ENCODE data around the gene FAM171A1. TPM values are rescaled to one million over a fixed set of nuclear protein-coding genes. Genes with fewer than 3 reads are reported as not detected.

Gene FAM171A1
- total and polyA plus RNA-seq, 4 donors: 28.7 to 74.9 (median 56.4) TPM

DNA sequence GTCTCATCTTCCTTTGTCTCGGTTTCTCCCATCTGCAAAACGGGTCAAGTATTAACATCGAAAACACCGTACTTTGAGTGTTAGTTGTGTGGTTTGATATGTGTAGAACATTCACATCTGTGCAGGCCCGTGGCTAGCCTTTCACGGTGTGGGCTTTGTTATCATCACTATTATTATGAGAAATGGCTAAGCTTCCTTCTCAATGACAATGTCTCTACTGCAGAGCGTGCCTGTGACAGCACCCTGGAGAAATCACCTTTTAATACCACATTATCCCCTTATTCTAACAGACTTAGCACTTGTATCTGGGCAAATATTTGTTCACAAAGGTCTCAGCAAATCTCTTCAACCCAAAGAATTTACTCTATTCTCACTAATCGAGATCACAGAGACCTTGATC is 55.8 kb downstream of the FAM171A1 start:
- Histone ChIP-seq H3K4me1 (ENCODE audit: control insufficient read depth, insufficient read depth, low read length) (peaks cover 31% of the 10 kb centered on the region), H3K27ac (ENCODE audit: low read depth, low read length) (no peak overlapping the region), H3K36me3 (ENCODE audit: control insufficient read depth, insufficient read depth, low read length) (peaks cover 3% of the 10 kb centered on the region), H3K4me3 (ENCODE audit: low read depth, low read length) (no peak overlapping the region), H3K9me3 (ENCODE audit: control insufficient read depth, insufficient read depth, low read length) (no peaks in the 10 kb centered on the region), H3K27me3 (ENCODE audit: control insufficient read depth, insufficient read depth, low read length) (no peaks in the 10 kb centered on the region)
- DNase-seq (ENCODE audit: low read depth in 4 of 6, low spot score in 6 of 6): no peak
- 95% methylated on average over 2 of the region's 8 CpGs for WGBS (ENCODE audit: insufficient coverage)

DNA sequence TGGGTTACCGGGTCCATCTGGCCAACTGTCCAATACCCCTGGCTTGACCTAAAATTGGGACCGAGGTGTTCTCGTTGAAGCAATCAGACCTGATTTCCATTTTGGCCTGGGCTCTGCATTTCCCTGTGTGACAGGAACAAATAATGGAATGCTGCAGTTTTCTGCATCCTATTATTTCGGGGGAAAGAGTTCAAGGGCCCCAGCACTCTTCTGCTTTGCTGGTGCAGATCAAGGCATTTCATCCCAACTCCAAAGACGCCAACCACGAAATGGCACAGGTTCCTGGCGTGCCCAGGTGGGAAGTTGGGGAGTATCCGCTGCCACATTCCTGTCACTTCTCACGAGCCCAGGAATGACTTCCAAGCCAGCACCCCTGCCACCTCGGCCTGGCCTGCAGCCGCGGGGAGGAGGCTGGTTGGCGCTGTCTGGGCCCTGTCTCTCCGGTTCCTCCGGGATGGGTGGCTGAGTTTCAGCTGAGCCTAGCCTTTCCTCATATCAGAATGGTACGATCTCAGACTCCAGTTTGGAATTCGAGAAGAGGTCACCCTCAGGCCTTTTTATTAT is 56.5 kb downstream of the FAM171A1 start:
- Histone ChIP-seq H3K4me1 (ENCODE audit: control insufficient read depth, insufficient read depth, low read length) (peaks cover 31% of the 10 kb centered on the region), H3K4me3 (ENCODE audit: low read depth, low read length) (no peak overlapping the region)

DNA sequence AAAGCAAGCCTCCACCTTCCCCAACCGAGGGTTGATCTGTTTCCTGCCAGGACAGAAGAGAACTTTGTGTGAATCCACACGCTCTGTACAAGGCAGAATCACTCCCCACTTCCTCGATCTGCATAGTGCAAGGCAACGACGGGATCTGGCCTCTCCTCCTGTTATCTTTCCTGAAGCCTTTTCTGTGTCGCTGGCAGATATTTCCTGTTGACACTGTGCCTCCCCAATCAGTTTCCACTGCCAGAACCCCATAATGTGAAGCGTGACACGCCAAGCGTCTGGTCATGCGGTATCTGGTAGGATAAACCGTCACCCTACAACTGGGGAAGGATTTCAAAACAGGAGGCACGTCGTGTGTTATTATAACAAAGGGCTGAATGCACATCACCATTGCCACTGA is 57.2 kb downstream of the FAM171A1 start:
- H3K4me1 ChIP-seq (ENCODE audit: control insufficient read depth, insufficient read depth, low read length): peaks cover 31% of the 10 kb centered on the region
- H3K36me3 ChIP-seq (ENCODE audit: control insufficient read depth, insufficient read depth, low read length): peaks cover 6% of the 10 kb centered on the region
- peak in 2 of 6 donors; percentile 57 to 86 for DNase-seq (ENCODE audit: low read depth in 4 of 6, low spot score in 6 of 6)
- H3K27ac ChIP-seq (ENCODE audit: low read depth, low read length): peak overlapping the region; percentile 26
- 15% methylated on average over 4 of the region's 13 CpGs for WGBS (ENCODE audit: insufficient coverage)
- H3K9me3 ChIP-seq (ENCODE audit: control insufficient read depth, insufficient read depth, low read length): no peaks in the 10 kb centered on the region
- no peak overlapping the region for H3K4me3 ChIP-seq (ENCODE audit: low read depth, low read length)
- H3K27me3 ChIP-seq (ENCODE audit: control insufficient read depth, insufficient read depth, low read length): no peaks in the 10 kb centered on the region

More for the DNA sequence above, 56.5 kb downstream of the FAM171A1 start:
- peak in 1 of 6 donors; percentile 12 for DNase-seq (ENCODE audit: low read depth in 4 of 6, low spot score in 6 of 6)
- Histone ChIP-seq H3K27ac (ENCODE audit: low read depth, low read length) (no peak overlapping the region), H3K27me3 (ENCODE audit: control insufficient read depth, insufficient read depth, low read length) (no peaks in the 10 kb centered on the region), H3K9me3 (ENCODE audit: control insufficient read depth, insufficient read depth, low read length) (no peaks in the 10 kb centered on the region), H3K36me3 (ENCODE audit: control insufficient read depth, insufficient read depth, low read length) (peaks cover 3% of the 10 kb centered on the region)
- WGBS (ENCODE audit: insufficient coverage): 88% methylated on average over 15 of the region's 17 CpGs

DNA sequence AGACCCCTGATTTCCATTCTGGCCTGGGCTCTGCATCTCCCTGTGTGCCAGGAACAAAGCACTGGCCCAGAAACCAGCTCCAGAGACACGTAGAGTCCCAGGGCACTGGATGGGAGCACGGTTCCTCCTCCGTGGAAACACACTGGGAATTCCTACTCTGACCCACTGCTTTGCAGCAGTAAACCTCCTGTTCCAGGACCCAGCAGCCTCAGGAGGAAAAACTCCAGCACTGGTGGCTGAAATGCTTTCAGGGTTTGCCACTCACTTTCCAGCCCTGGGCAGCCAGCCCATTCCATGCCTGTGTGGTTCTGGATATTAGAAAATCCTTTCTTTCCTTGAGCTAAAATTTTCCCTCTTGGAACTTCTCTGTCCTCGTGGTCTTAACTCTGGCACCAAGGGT is 58.0 kb downstream of the FAM171A1 start:
- peak in 1 of 6 donors; percentile 69 for DNase-seq (ENCODE audit: low read depth in 4 of 6, low spot score in 6 of 6)
- Histone ChIP-seq H3K27me3 (ENCODE audit: control insufficient read depth, insufficient read depth, low read length) (no peaks in the 10 kb centered on the region), H3K36me3 (ENCODE audit: control insufficient read depth, insufficient read depth, low read length) (peaks cover 6% of the 10 kb centered on the region), H3K27ac (ENCODE audit: low read depth, low read length) (peak overlapping the region; percentile 26), H3K9me3 (ENCODE audit: control insufficient read depth, insufficient read depth, low read length) (no peaks in the 10 kb centered on the region), H3K4me1 (ENCODE audit: control insufficient read depth, insufficient read depth, low read length) (peaks cover 31% of the 10 kb centered on the region), H3K4me3 (ENCODE audit: low read depth, low read length) (no peak overlapping the region)
- WGBS (ENCODE audit: insufficient coverage): 42% methylated on average over 3 of the region's 4 CpGs

DNA sequence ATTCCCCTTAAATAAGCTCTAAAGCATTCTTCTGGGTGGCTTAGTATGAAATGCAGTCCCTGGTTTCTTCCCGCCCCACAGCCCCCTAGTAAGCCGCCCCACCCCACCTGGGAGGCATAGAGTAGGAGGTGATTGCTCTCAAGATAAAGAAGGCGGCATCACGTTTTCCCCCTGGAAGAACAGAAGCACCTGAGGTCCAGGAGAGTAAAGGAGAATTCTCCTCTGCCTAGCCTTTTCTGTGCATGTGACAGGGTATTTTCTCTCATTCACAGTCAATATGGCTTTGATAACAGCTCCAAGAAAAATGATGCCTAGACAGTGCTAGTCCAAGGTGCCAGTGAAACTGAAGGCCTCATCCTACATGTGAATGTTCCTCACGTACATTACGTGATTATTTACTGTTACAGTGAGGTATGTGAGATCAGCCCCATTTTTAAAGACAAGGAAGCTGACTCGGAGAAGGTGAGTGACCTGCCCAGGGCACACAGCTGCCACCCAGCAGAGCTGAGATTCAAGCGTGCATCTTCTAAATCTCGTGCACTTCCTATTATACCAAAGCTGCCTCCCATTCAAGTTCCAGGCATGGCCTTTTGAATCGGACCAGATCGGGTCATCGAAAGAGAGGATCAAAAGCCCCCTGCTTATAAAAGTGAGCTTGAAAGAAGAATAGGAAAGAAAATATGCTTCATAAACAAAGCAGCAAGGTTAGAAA is 59.4 kb downstream of the FAM171A1 start:
- no peak overlapping the region for H3K27ac ChIP-seq (ENCODE audit: low read depth, low read length)
- peaks cover 31% of the 10 kb centered on the region for H3K4me1 ChIP-seq (ENCODE audit: control insufficient read depth, insufficient read depth, low read length)
- H3K36me3 ChIP-seq (ENCODE audit: control insufficient read depth, insufficient read depth, low read length): peaks cover 6% of the 10 kb centered on the region
- no peaks in the 10 kb centered on the region for H3K9me3 ChIP-seq (ENCODE audit: control insufficient read depth, insufficient read depth, low read length)
- no peak for DNase-seq (ENCODE audit: low read depth in 4 of 6, low spot score in 6 of 6)
- 66% methylated on average over 2 of the region's 12 CpGs for WGBS (ENCODE audit: insufficient coverage)
- no peaks in the 10 kb centered on the region for H3K27me3 ChIP-seq (ENCODE audit: control insufficient read depth, insufficient read depth, low read length)
- H3K4me3 ChIP-seq (ENCODE audit: low read depth, low read length): no peak overlapping the region

DNA sequence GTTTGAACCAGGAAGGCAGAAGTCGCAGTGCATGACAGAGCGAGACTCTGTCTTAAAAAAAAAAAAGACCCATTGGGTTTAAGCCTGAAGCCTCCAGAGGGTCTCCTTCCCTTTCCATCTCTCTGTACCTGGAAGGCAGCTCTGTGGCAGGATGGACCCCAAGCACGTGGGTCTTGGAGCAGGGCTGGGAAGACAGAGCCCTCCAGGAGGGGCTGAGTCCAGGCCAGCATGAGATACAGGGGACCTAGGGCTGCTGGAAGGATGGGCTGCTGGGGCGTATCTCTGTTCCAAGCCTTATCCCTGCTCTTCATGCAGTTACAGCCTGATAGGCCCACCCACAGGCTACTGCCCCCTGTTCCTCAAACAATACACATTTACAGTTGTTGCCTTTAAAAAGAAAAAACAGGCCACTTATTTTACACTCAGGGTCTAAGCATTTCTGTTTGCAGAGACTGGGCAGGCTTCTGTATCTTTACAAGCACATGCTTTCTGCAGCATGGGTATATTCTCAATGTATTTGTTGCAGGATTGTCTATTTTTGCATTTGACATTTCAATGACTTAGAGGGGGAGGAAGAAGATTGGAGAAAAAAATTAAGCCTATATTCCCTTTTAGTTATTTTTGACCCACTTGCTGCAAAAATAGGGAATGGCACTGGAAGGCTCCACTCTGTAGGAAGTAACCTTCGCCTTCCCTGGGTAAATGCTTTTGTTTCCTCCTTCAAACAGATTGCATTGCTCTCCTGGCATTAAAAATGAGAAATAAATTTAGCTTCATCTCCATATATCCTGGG is 60.1 kb downstream of the FAM171A1 start:
- Histone ChIP-seq H3K9me3 (ENCODE audit: control insufficient read depth, insufficient read depth, low read length) (no peaks in the 10 kb centered on the region), H3K36me3 (ENCODE audit: control insufficient read depth, insufficient read depth, low read length) (peaks cover 6% of the 10 kb centered on the region), H3K4me3 (ENCODE audit: low read depth, low read length) (no peak overlapping the region), H3K27me3 (ENCODE audit: control insufficient read depth, insufficient read depth, low read length) (no peaks in the 10 kb centered on the region), H3K4me1 (ENCODE audit: control insufficient read depth, insufficient read depth, low read length) (peaks cover 28% of the 10 kb centered on the region), H3K27ac (ENCODE audit: low read depth, low read length) (no peak overlapping the region)
- 83% methylated on average over 3 of the region's 5 CpGs for WGBS (ENCODE audit: insufficient coverage)
- DNase-seq (ENCODE audit: low read depth in 4 of 6, low spot score in 6 of 6): no peak

DNA sequence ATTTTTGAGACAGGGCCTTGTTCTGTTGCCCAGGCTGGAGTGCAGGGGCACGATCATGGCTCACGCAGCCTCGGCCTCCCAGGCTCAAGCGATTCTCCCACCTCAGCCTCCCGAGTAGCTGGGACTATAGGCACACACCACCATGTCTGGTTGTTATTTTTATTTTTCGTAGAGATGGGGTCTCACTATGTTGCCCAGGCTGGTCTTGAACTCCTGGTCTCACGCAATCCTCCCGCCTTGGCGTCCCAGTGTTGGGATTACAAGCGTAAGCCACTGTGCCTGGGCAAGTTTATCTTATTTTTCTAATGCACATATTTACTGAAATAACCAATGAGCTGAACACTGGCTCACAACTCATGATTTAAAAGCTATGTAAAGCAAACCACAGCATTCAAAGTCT is 61.9 kb downstream of the FAM171A1 start:
- H3K36me3 ChIP-seq (ENCODE audit: control insufficient read depth, insufficient read depth, low read length): peaks cover 3% of the 10 kb centered on the region
- no peaks in the 10 kb centered on the region for H3K27me3 ChIP-seq (ENCODE audit: control insufficient read depth, insufficient read depth, low read length)
- WGBS (ENCODE audit: insufficient coverage): 97% methylated on average over 5 of the region's 10 CpGs
- DNase-seq (ENCODE audit: low read depth in 4 of 6, low spot score in 6 of 6): no peak
- H3K4me1 ChIP-seq (ENCODE audit: control insufficient read depth, insufficient read depth, low read length): peaks cover 19% of the 10 kb centered on the region
- no peak overlapping the region for H3K27ac ChIP-seq (ENCODE audit: low read depth, low read length)
- H3K4me3 ChIP-seq (ENCODE audit: low read depth, low read length): no peak overlapping the region
- H3K9me3 ChIP-seq (ENCODE audit: control insufficient read depth, insufficient read depth, low read length): no peaks in the 10 kb centered on the region

DNA sequence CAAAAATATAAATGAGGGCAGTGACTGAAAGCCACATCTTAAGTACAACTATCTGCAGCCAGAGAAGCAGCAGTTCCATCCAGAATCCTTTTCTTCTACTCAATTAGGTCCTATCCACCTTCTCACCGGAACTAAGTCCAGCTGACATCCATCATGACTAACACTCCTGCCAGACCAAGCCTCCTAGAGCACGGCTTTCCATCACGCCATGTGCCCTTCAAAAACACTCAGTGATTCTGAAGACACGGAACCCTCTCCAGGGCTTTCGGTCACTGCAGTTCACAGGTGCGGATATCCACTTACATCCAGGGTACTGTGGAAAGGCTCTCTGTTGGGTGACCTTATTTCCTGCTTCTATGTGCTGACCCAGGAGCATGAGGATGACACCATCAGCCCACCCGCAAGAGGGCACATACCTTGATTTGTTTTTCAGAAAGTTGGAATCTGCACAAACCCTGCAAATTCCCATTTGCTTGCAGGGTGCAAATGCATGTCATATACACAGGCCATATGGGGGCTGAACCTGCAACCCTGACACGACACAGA is 64.3 kb downstream of the FAM171A1 start:
- DNase-seq (ENCODE audit: low read depth in 4 of 6, low spot score in 6 of 6): no peak
- Histone ChIP-seq H3K27me3 (ENCODE audit: control insufficient read depth, insufficient read depth, low read length) (no peaks in the 10 kb centered on the region), H3K36me3 (ENCODE audit: control insufficient read depth, insufficient read depth, low read length) (peaks cover 3% of the 10 kb centered on the region), H3K4me1 (ENCODE audit: control insufficient read depth, insufficient read depth, low read length) (peaks cover 6% of the 10 kb centered on the region), H3K9me3 (ENCODE audit: control insufficient read depth, insufficient read depth, low read length) (no peaks in the 10 kb centered on the region), H3K4me3 (ENCODE audit: low read depth, low read length) (no peak overlapping the region), H3K27ac (ENCODE audit: low read depth, low read length) (no peak overlapping the region)
- WGBS (ENCODE audit: insufficient coverage): 87% methylated on average over 8 of the region's 8 CpGs

DNA sequence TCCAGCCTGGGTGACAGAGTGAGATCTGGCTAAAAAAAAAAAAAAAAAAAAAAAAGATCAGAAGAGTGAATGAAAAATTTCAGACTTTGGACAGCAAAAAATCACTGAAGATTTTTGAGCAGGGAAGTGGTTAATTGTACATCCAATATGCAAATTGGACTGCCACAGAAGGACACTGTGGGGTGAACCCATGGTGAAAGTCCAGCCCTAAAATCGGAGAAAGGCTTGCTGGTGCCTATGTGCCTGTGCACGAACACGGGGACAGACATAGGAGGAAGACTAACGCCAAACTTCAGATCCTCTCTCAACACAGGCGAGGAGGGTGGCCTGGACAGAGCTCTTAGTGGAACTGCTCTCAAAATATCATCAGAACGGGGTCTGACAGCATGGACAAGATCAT is 65.5 kb downstream of the FAM171A1 start:
- WGBS (ENCODE audit: insufficient coverage): 96% methylated on average over 5 of the region's 6 CpGs
- DNase-seq (ENCODE audit: low read depth in 4 of 6, low spot score in 6 of 6): no peak
- no peaks in the 10 kb centered on the region for H3K27me3 ChIP-seq (ENCODE audit: control insufficient read depth, insufficient read depth, low read length)
- H3K27ac ChIP-seq (ENCODE audit: low read depth, low read length): no peak overlapping the region
- no peak overlapping the region for H3K4me3 ChIP-seq (ENCODE audit: low read depth, low read length)
- H3K36me3 ChIP-seq (ENCODE audit: control insufficient read depth, insufficient read depth, low read length): peaks cover 3% of the 10 kb centered on the region
- H3K9me3 ChIP-seq (ENCODE audit: control insufficient read depth, insufficient read depth, low read length): no peaks in the 10 kb centered on the region
- peaks cover 7% of the 10 kb centered on the region for H3K4me1 ChIP-seq (ENCODE audit: control insufficient read depth, insufficient read depth, low read length)

Measured in spinal cord (tissue), 10 donors.